HL-60 (cell line): ENCODE data around the gene FBLIM1.

Source experiments
- DNase-seq, 2 experiments: peaks; one replicate each; pipeline ENCODE4 v3.0.0-alpha.2; 2010 to 2020; ENCODE audit warnings: low read depth in 1 of 2, low spot score in 1 of 2
- H3K27ac ChIP-seq: fragments of 250-450 bp; sonication (Bioruptor Pico); replicated peaks from 2 replicates; pipeline ENCODE4 v1.5.1; 2020; ENCODE audit warnings: mild to moderate bottlenecking, moderate library complexity
- H3K27me3 ChIP-seq: fragments of 250-450 bp; sonication (Bioruptor Pico); 2 replicates; pipeline ENCODE4 v1.5.1; 2021; ENCODE audit warnings: mild to moderate bottlenecking, moderate library complexity; ENCODE audit not compliant: insufficient read depth, poor library complexity, severe bottlenecking
- H3K4me3 ChIP-seq: replicated peaks from 2 replicates; pipeline ENCODE4 v1.5.1; 2011; ENCODE audit warnings: mild to moderate bottlenecking, control low read depth, low read length; ENCODE audit not compliant: insufficient read depth
- CTCF ChIP-seq: IDR thresholded peaks from one replicate; pipeline ENCODE4 v1.5.1; 2011; ENCODE audit warnings: low read length, control low read depth, inconsistent platforms; ENCODE audit not compliant: insufficient read depth
- GABPA ChIP-seq: IDR thresholded peaks from 2 replicates; pipeline ENCODE4 v1.6.1; 2012; ENCODE audit warnings: low read depth
- POLR2AphosphoS5 ChIP-seq: IDR thresholded peaks from 2 replicates; pipeline ENCODE4 v1.6.1; 2012; ENCODE audit warnings: low read depth
- REST ChIP-seq: IDR thresholded peaks from 2 replicates; pipeline ENCODE4 v1.6.1; 2012; ENCODE audit warnings: low read depth; ENCODE audit not compliant: insufficient replicate concordance
- SPI1 ChIP-seq: IDR thresholded peaks from 2 replicates; pipeline ENCODE4 v1.6.1; 2012; ENCODE audit warnings: low read depth, mild to moderate bottlenecking, borderline replicate concordance

The FBLIM1 gene

GRCh38 chr1:15816674-15817073 lies 58.1 kb downstream of the FBLIM1 start:
- H3K27ac ChIP-seq = no peak overlapping the region
- no peak for DNase-seq
- H3K27me3 ChIP-seq = no peaks in the 10 kb centered on the region
- TF ChIP-seq GABPA (no peak), SPI1 (no peak), REST (no peak), POLR2AphosphoS5 (no peak), CTCF (no peak)
- H3K4me3 ChIP-seq = no peak overlapping the region

GRCh38 chr1:15820478-15820877 lies 61.9 kb downstream of the FBLIM1 start:
- no peak overlapping the region for H3K27ac ChIP-seq
- TF ChIP-seq SPI1 = no peak
- TF ChIP-seq REST = no peak
- no peak for TF ChIP-seq POLR2AphosphoS5
- TF ChIP-seq CTCF = no peak
- TF ChIP-seq GABPA = no peak
- no peak overlapping the region for H3K4me3 ChIP-seq
- no peaks in the 10 kb centered on the region for H3K27me3 ChIP-seq
- DNase-seq = no peak

GRCh38 chr1:15825800-15826199 lies 67.2 kb downstream of the FBLIM1 start:
- Histone ChIP-seq H3K27ac (no peak overlapping the region), H3K4me3 (no peak overlapping the region), H3K27me3 (no peaks in the 10 kb centered on the region)
- TF ChIP-seq REST (no peak), CTCF (no peak), GABPA (no peak)
- DNase-seq = no peak
